Measurements from ENCODE around the gene C3orf70.
"Not testable (repeated sequence)": the region's sequence is repeated elsewhere in the genome, so short reads cannot be mapped to it uniquely, and the experiment has no call there.

The C3orf70 gene

DNA sequence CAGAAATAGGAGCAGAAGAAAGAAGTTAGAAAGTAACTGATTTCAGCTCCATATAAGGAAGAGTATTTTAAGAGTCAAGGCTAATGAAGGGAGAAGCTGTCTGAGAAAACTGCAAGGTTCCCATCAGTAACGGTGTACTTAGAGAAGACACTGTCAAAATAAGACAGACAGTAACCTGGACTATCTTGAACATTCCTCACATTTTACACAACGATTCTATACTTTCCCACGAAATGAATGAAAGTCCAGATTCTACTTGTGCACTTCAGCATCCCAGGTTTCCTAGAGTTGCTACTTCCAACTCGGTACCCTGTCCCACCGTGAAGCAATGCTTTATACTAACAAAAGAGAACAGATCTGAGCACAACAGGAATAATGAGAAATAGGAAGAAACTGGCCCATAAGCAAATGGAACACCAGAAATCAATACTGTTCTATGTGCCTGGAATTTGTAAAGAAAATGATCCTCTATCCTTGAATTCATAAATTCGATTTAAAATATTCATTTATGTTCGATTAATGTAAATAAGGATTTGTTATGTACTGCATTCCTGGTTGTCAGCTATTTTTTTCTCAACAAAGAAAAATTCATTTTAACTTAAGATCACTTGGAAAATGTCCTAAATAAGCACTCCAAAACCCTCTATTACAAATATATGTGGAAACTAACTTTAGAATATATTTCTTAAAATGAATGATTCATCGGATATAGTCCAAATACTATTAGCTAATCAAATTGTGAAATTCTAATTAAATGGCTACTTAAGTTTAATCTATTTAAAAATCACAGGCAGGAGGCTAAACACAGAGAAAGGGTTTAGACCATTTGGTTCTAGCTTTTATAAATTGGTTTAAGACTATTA is 1.5 kb downstream of the C3orf70 start:
- DNase-seq (ENCODE audit: low read depth in 2 of 2) = no peak

DNA sequence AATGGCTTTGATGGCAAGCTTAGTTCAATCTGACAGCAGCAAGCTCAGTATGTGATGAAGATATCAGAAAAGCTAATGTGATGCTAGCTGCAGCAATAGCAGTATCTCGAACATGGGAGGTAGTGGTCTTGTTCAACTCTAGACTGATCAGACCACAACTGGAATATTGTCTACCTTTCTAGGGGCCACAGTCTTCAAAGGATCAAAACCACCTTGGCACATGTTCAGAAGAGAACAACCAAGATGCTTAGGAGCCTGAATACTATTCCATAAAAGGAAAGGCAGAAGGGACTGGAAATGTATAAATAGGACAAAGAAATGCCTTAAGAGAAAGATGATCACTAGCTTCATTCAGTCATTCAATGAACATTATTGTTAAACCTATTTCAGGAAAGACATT is 2.3 kb downstream of the C3orf70 start:
- DNase-seq (ENCODE audit: low read depth in 2 of 2) = no peak

GRCh38 chr3:185149591-185149990 is 3.3 kb downstream of the C3orf70 start:
- no peak for DNase-seq (ENCODE audit: low read depth in 2 of 2)

- no peak for DNase-seq (ENCODE audit: low read depth in 2 of 2)
Measured at GRCh38 chr3:185145511-185145910, 7.3 kb downstream of the C3orf70 start.

GRCh38 chr3:185144784-185145183 is 8.1 kb downstream of the C3orf70 start:
- DNase-seq (ENCODE audit: low read depth in 2 of 2) = no peak

- DNase-seq (ENCODE audit: low read depth in 2 of 2) = no peak
Measured at GRCh38 chr3:185137821-185138220, 15.0 kb downstream of the C3orf70 start.

GRCh38 chr3:185134509-185134908 is 18.4 kb downstream of the C3orf70 start:
- no peak for DNase-seq (ENCODE audit: low read depth in 2 of 2)

DNA sequence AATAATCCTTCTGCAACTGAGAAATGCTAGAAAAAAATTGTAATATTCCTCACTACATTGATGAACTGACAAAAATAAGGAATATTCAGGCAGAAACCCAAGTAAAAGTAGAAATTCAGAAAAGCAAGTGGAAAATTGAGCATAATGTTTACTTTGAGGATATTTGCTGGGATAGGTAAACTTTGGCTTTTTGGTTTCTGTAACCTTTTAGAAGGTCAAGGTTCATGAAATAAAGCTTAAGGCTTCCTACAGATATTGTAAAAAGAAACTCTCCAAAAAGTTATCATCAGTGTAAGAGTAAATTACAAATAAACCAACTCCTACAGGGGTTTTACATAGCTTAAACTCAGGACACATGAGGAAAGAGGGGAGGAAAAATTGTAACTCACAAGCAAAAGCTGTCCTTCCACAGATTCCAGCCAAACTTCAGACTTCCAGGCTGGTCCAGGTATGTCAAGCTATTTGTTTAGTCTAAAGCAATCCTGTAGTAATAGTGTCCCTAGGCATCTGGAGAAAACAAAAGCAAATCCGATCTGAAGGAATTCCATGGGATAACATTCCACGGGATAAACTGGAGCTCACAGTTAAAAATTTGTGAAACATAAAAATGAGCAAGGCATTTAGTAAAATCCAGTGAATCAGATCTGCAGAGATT is 21.1 kb downstream of the C3orf70 start:
- DNase-seq (ENCODE audit: low read depth in 2 of 2) = no peak

- DNase-seq (ENCODE audit: low read depth in 2 of 2) = no peak
Measured at GRCh38 chr3:185129083-185129482, 23.8 kb downstream of the C3orf70 start.

- no peak for DNase-seq (ENCODE audit: low read depth in 2 of 2)
Measured at GRCh38 chr3:185126201-185126600, 26.7 kb downstream of the C3orf70 start.

GRCh38 chr3:185120126-185120525 is 32.7 kb downstream of the C3orf70 start:
- no peak for DNase-seq (ENCODE audit: low read depth in 2 of 2)

DNA sequence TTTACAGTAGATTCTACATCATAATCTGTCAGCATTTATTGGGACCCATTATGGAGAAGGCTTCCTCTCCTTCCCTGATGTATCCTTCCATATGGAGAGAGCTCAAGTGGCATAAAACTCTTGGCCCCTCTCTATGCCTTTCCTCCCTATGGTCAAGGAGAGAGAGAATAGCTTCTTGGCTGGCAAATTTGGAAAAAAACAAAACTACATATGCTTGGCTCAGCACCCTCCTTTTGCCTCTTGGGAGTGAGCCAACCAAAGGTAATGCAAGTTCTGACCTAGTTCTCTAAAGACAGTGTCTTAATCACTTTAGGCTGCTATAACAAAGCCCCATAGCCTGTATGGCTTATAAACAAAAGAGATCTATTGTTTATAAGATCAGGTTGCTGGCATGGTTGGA is 37.5 kb downstream of the C3orf70 start:
- no peak for DNase-seq (ENCODE audit: low read depth in 2 of 2)

GRCh38 chr3:185114756-185115155 is 38.1 kb downstream of the C3orf70 start:
- DNase-seq (ENCODE audit: low read depth in 2 of 2) = no peak

DNA sequence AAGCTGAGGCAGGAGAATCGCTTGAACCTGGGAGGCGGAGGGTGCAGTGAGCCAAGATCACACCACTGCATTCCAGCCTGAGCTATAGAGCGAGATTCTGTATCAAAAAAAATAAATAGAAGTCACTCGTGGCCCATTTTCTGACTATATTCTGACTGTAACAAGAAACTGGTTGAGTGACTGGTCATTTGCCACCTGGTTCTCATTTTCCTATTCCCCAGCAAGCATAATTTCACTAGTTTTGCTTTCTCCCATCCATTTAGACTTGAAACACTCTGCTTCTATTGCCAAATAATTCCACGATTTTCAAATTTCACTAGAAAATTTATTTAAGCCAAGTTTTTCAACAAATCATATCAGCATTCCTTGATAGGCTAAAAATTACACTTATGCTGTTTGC is 40.7 kb downstream of the C3orf70 start:
- DNase-seq (ENCODE audit: low read depth in 2 of 2) = no peak

DNA sequence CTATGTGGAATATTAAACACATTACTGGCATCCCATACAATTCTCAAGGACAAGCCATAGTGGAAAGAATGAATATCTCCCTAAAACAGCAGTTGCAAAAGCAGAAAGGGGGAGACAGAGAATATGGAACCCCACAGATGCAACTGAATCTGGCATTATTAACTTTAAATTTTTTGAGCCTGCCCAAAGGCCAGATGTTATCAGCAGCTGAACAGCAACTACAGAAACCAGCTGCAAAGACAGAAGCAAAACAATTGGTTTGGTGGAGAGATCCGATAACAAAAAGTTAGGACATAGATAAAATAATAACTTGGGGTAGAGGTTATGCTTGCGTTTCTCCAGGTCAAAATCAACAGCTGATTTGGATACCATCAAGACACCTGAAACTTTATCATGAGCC is 43.8 kb downstream of the C3orf70 start:
- DNase-seq (ENCODE audit: low read depth in 2 of 2) = not testable (repeated sequence)

GRCh38 chr3:185106256-185106890 is 46.5 kb downstream of the C3orf70 start:
- not testable (repeated sequence) for DNase-seq (ENCODE audit: low read depth in 2 of 2)

DNA sequence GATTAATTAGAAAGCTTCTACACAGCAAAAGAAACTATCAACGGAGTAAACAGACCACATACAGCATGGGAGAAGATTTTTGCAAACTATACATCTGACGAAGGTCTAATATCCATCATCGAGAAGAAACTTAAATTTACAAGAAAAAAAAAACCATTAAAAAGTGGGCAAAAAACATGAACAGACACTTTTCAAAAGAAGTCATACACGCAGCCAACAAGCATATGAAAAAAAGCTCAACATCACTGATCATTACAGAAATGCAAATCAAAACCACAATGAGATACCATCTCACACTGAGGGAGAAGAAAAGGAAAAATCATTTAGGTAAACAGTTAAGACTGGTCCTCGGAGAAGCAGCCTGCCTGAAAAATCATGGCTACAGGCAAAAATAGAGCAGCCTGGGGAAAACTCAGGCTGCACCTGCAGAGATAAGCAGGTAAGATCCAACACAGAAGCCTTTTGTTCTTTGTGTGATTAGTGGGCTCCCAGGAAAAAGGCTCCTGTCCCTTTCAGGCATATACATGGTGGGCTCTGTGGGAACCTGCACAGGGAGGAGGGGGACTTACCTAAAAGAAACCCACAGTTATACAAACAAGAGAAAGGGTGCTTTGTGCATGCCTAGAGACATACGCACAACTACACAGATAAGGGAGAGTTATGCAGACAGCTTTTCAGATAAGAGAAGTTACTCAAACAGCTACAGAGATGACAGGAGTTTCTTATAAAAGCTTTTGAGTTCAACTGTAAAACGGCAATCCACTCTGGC is 49.3 kb downstream of the C3orf70 start:
- DNase-seq (ENCODE audit: low read depth in 2 of 2) = no peak

GRCh38 chr3:185094697-185095096 is 58.2 kb downstream of the C3orf70 start:
- DNase-seq (ENCODE audit: low read depth in 2 of 2) = no peak

DNA sequence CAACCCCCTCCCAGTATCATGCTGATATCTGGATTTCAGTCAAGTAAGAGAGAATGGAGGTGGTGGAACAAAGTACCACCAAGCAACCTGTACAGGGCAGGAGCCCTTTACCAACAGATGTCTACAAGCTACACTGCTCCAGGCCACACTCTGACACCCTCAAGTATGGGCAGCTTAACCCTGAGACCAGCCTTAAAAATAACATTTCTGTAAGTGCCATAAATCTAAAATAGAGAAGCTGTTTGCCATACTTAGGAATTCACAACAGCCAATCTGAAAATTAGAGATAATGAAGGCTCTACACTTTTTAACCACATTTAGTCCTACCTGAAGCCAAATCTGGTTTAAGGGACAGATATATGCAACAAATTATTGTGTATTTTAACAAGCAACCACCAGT is 59.7 kb downstream of the C3orf70 start:
- no peak for DNase-seq (ENCODE audit: low read depth in 2 of 2)

GRCh38 chr3:185090811-185091210 is 62.0 kb downstream of the C3orf70 start:
- DNase-seq (ENCODE audit: low read depth in 2 of 2) = no peak

DNA sequence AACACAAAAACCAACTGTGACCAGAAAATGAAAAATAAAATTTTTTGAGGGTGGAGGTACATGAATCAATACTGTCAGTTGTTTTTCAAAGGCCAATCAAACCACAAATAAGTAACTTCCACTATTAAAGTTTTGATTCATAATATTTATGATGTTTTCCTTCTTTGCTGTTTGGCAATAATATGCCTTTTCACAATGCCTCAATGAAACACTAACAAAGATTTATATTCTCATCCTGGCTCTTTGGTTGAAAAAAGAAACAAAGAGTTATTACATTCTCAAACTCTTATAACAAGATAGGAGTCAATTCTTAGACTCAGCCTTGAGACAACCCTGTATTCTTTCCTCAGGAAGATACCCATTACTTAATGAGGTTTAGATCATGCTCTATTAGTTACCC is 63.1 kb downstream of the C3orf70 start:
- DNase-seq (ENCODE audit: low read depth in 2 of 2) = no peak

- no peak for DNase-seq (ENCODE audit: low read depth in 2 of 2)
Measured at GRCh38 chr3:185089343-185089742, 63.5 kb downstream of the C3orf70 start.

All from stimulated activated CD4-positive, alpha-beta T cell treated with anti-CD3 and anti-CD28 coated beads, Interleukin-4, amount 100 ng/mL, for 48 hours (primary cell).